A549 treated with CpdA at 1 μM for 4 hours (cell line): ENCODE data around the gene RECQL. TPM values are rescaled to one million over a fixed set of nuclear protein-coding genes. Genes with fewer than 3 reads are reported as not detected.

Source experiments
- total RNA-seq: library from RNA; stranded (reverse); fragments of 200-300 nt; extraction: Qiagen RNA extraction; gene quantifications from 5 replicates; pipeline ENCODE4 v1.2.3, GENCODE V29; 2022; ENCODE audit warnings: low read depth

Gene RECQL
- 44.6 to 85.4 TPM (median 58.4 TPM) in 5 replicates for total RNA-seq

DNA sequence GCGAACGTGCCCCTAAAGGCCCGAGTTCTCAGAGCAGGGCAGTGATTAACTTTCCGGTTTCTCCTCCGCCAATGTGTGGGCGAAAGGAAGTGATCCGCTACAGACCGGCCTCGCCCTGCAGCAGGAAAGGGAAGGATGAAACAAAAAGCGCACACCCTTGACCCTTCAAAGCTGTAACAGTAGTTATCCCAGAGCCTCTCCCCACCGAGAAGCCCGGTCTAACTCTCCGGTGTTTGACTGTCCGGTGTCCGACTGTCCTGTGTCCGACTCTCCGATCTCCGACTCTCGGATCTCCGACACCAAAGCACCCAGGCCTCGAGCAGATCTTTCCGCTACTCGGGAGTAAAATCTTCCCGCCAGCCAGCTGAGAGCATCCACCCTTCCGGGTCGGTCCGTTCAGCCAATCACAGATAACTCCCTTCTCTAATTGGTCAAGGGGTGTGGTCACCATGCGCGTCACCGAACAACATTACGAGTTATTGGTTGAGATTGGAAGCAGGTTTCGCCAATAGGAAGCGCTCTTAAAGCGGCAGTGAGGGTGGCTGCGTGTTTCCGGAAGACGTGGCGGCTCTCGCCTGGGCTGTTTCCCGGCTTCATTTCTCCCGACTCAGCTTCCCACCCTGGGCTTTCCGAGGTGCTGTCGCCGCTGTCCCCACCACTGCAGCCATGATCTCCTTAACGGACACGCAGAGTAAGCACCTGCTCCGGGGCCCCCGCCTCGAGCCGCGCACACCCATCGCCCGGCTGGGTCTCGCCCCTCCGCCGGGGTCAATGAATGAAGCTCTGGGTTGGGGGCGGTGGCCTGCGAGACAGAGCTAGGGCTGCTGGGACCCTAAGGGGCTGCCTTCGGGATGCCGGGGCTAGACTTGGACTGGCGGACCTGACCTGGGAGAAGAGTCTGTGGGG is at the start of gene RECQL, which contains the start of gene GOLT1B:
Gene RECQL, minus strand, starts transcription at position 378 of the 906 bp plus-strand sequence. CDS start 2,065 bp downstream, outside the sequence.
Gene GOLT1B, plus strand, starts transcription at position 532 of the 906 bp plus-strand sequence. Its CDS starts 135 bp downstream, at position 667.

DNA sequence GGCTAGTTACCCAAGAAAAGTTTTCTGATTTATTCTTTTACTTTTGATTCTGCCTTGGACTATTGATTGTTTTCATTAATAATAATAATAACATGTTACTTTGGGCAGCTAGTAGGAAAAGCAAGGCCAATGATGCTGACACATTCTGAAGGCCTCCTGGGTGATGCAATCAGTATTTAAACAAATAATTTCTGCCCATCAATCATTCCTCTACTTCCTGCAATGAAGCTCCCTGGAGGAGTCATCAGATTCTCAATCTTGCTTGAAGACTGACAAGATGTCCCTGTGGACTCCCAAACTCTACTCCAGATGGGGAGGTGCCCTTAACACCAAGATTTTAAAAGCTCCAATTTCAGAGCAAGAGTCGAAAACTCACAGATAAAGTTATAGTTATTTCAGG is 24.6 kb upstream of the RECQL start, which contains the start of gene SPX:
Gene SPX, plus strand, starts transcription at position 244 of the 400 bp plus-strand sequence. CDS start 177 bp downstream, outside the sequence.

Other genes starting within 250 kb of the RECQL start
- gene SLCO1A2, start 166.7 kb downstream of the RECQL start, total RNA-seq = 0.07 TPM in 1 of 5 replicates, not detected in the others
- not detected in 5 replicates for gene IAPP, start 128.7 kb downstream of the RECQL start, total RNA-seq
- gene PYROXD1, start 64.0 kb downstream of the RECQL start, total RNA-seq = 5.4 to 7.6 TPM (median 6.5 TPM) in 5 replicates
- gene GOLT1B, start 154 bp upstream of the RECQL start, total RNA-seq = 79.9 to 91.8 TPM (median 87.8 TPM) in 5 replicates
- 1.3 to 2.1 TPM (median 2.0 TPM) in 5 replicates for gene SPX, start 24.7 kb upstream of the RECQL start, total RNA-seq
- not detected in 5 replicates for gene GYS2, start 103.2 kb upstream of the RECQL start, total RNA-seq
- gene LDHB, start 156.2 kb upstream of the RECQL start, total RNA-seq = 1,436 to 1,656 TPM (median 1,531 TPM) in 5 replicates